Gastrocnemius medialis (tissue), 4 donors: Measurements from ENCODE around the gene RPS6KC1. TPM values are rescaled to one million over a fixed set of nuclear protein-coding genes. Genes with fewer than 3 reads are reported as not detected.

Experiments
- ATAC-seq, 2 donors: fragments of 150-250 bp; one replicate each; pipeline ENCODE4 v1.9.1; 2016
- DNase-seq, 2 donors: peaks; one replicate each; pipeline ENCODE4 v3.0.0-alpha.2; 2019
- H3K27ac ChIP-seq, 4 donors: fragments of 200-600 bp; sonication (generic); 1 replicate in 1 of 4; 2 replicates in 3 of 4; pipeline ENCODE4 v1.5.1; 2016 to 2018; ENCODE audit warnings: mild to moderate bottlenecking in 2 of 4, moderate library complexity in 1 of 4
- H3K27me3 ChIP-seq, 3 donors: fragments of 200-600 bp; sonication (generic) in 2 of 3; 1 replicate in 1 of 3; 2 replicates in 2 of 3; pipeline versions ENCODE4 v1.5.1 to v1.6.0; 2016 to 2019; ENCODE audit warnings: mild to moderate bottlenecking in 1 of 3, moderate library complexity in 1 of 3
- H3K36me3 ChIP-seq, 2 donors: fragments of 200-600 bp; sonication (generic) in 1 of 2; one replicate each; pipeline ENCODE4 v1.5.1; 2017 to 2018
- H3K4me1 ChIP-seq, 2 donors: fragments of 200-600 bp; sonication (generic) in 1 of 2; one replicate each; pipeline ENCODE4 v1.5.1; 2016 to 2017; ENCODE audit warnings: mild to moderate bottlenecking in 2 of 2
- H3K4me3 ChIP-seq, 4 donors: fragments of 200-600 bp; sonication (generic) in 3 of 4; 1 replicate in 1 of 4; 2 replicates in 3 of 4; pipeline ENCODE4 v1.5.1; 2016 to 2019; ENCODE audit warnings: mild to moderate bottlenecking in 2 of 4
- H3K9me3 ChIP-seq, 3 donors: fragments of 200-600 bp; sonication (generic) in 2 of 3; 1 replicate in 1 of 3; 2 replicates in 2 of 3; pipeline ENCODE4 v1.5.1; 2016 to 2019
- CTCF ChIP-seq, 5 experiments: fragments of 450-650 bp in 3 of 5; fragments of 200-600 bp in 2 of 5; sonication (generic) in 2 of 5; IDR thresholded peaks in 4 of 5; conservative IDR thresholded peaks in 1 of 5; 1 replicate in 4 of 5; 2 replicates in 1 of 5; pipeline ENCODE4 v1.5.1; 2016 to 2019; ENCODE audit warnings: antibody characterized with exemption in 5 of 5, mild to moderate bottlenecking in 3 of 5, moderate library complexity in 3 of 5
- POLR2A ChIP-seq, 2 donors: fragments of 450-650 bp; IDR thresholded peaks; one replicate each; pipeline ENCODE4 v1.6.1; 2017; ENCODE audit warnings: antibody characterized with exemption in 2 of 2, mild to moderate bottlenecking in 2 of 2, moderate library complexity in 2 of 2
- in situ Hi-C, 4 donors: fragments of 200-750 bp; cut with MboI; loops; one replicate each; pipeline versions ENCODE4 v1.15.0 to v1.8.0; 2017; ENCODE audit warnings: low sequenced_read_pairs in 4 of 4
- intact Hi-C: fragments of 100-400 bp; cut with DNase I; formaldehyde crosslinking; loops from one replicate; pipeline ENCODE4 v1.15.1; 2023; ENCODE audit warnings: low total_unique reads
- total RNA-seq, 4 donors: library from RNA; depleted of rRNA; stranded (reverse); fragments of >200 nt; gene quantifications; one replicate each; pipeline versions ENCODE4 v1.1.0 to v1.2.3, GENCODE V29; 2016

Gene RPS6KC1
- total RNA-seq, 4 donors from 2014 or later: 14.5 to 22.2 (median 16.2) TPM

DNA sequence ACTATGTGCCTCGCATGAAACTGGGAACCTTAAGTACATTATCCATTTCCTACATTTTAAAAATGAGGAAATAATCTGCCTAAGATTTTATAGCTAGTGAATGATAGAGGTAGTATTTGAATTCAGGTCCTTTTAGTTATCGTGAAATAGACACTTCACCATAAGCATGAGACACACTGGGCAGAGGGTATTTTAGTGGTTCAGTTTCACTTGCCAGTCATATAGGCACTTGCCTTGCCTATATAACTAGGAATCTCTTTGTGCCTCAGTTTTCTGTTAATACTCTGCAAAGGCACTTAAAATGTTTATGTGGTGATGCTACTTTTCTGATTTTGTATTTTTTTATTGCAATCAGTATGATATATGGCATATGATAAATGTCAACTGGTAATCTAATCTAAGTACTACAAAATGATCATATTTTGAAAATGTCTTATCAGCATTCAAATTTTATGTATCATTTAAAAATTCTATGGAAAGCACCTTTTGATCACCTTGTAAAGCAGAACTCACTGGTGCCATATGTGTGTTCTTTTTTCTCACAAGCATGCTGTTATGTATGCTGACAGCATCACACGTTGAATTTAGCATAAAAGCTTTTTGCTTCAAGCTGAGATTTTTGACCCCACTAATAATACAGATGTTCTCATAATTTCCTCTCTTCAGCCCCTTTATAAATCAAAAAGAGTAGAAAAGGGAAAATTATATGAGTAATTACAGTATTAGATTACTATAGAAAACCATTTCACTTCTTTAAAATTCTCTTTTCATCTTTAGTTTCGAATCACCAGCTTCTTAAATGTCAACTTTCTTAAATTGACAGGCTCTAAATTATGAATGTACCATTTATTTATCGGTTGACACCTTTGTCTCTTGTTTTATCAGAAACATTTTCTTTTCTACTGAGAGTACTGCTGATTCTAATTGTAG lies 52.6 kb downstream of the RPS6KC1 start:
- intact Hi-C loops: no loop called here

GRCh38 chr1:213104604-213105003 lies 53.6 kb downstream of the RPS6KC1 start:
- TF ChIP-seq CTCF (IDR thresholded peaks at IDR 0.05 in 4 of 5, conservative IDR thresholded peaks at IDR 0.05 in 1 of 5) (no peak), POLR2A (IDR thresholded peaks at IDR 0.05) (no peak)
- intact Hi-C loops: no loop called here

More for the DNA sequence above, 52.6 kb downstream of the RPS6KC1 start:
- TF ChIP-seq CTCF (IDR thresholded peaks at IDR 0.05 in 4 of 5, conservative IDR thresholded peaks at IDR 0.05 in 1 of 5): no peak
- TF ChIP-seq POLR2A (IDR thresholded peaks at IDR 0.05): no peak
- Histone ChIP-seq H3K9me3 (no peaks in the 10 kb centered on the region), H3K27ac (no peak overlapping the region), H3K4me3 (no peak overlapping the region), H3K27me3 (no peaks in the 10 kb centered on the region), H3K36me3 (peaks cover 0 to 11% of the 10 kb centered on the region in 2 donors), H3K4me1 (no peaks in the 10 kb centered on the region)
- in situ Hi-C loops: no loop called here
- no peak for DNase-seq
- ATAC-seq: no peak

GRCh38 chr1:213106298-213106697 lies 55.3 kb downstream of the RPS6KC1 start:
- in situ Hi-C loops: no loop called here
- no peak for DNase-seq
- Histone ChIP-seq H3K9me3 (no peaks in the 10 kb centered on the region), H3K4me1 (peaks cover 0 to 9% of the 10 kb centered on the region in 2 donors), H3K4me3 (no peak overlapping the region), H3K36me3 (peaks cover 0 to 5% of the 10 kb centered on the region in 2 donors), H3K27me3 (no peaks in the 10 kb centered on the region), H3K27ac (no peak overlapping the region)
- intact Hi-C loops: no loop called here
- TF ChIP-seq POLR2A (IDR thresholded peaks at IDR 0.05): no peak
- no peak for TF ChIP-seq CTCF (IDR thresholded peaks at IDR 0.05 in 4 of 5, conservative IDR thresholded peaks at IDR 0.05 in 1 of 5)
- no peak for ATAC-seq

More at GRCh38 chr1:213104604-213105003, 53.6 kb downstream of the RPS6KC1 start:
- Histone ChIP-seq H3K27ac (no peak overlapping the region), H3K36me3 (peaks cover 0 to 5% of the 10 kb centered on the region in 2 donors), H3K27me3 (no peaks in the 10 kb centered on the region), H3K9me3 (no peaks in the 10 kb centered on the region), H3K4me3 (no peak overlapping the region), H3K4me1 (no peaks in the 10 kb centered on the region)
- DNase-seq (no peak), ATAC-seq (no peak)
- in situ Hi-C loops: no loop called here

DNA sequence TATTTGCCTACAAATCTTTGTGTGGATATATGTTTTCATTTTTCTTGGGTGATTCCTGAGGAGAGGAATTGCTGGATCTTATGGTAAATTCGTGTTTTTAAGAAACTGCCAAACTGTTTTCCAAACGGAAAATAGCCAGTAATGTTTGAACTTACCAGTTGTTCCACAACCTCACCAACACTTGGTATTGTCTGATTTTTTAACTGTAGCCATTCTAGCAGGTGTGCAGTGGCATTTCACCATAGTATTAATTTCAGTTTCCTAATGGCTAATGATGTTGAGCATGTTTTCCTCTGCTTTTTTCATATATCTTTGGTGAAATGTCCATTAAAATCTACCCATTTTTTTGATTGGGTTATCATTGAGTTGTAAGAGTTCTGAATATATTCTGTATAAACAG lies 56.6 kb downstream of the RPS6KC1 start:
- intact Hi-C loops (no loop called here), in situ Hi-C loops (no loop called here)
- TF ChIP-seq POLR2A (IDR thresholded peaks at IDR 0.05) (no peak), CTCF (IDR thresholded peaks at IDR 0.05 in 4 of 5, conservative IDR thresholded peaks at IDR 0.05 in 1 of 5) (no peak)
- H3K27ac ChIP-seq: no peak overlapping the region
- H3K4me3 ChIP-seq: no peak overlapping the region
- H3K36me3 ChIP-seq: peaks cover 0 to 5% of the 10 kb centered on the region in 2 donors
- H3K9me3 ChIP-seq: no peaks in the 10 kb centered on the region
- DNase-seq (no peak), ATAC-seq (no peak)
- H3K4me1 ChIP-seq: peaks cover 0 to 9% of the 10 kb centered on the region in 2 donors
- no peaks in the 10 kb centered on the region for H3K27me3 ChIP-seq
